ENCODE measurements around the gene SOS1. TPM values are rescaled to one million over a fixed set of nuclear protein-coding genes. Genes with fewer than 3 reads are reported as not detected.

The SOS1 gene
- polyA plus RNA-seq, 1 of the 3 experiments (the other 2 are of a cell fraction), result 12.8 TPM

GRCh38 chr2:39119732-39120520 is 925 bp downstream of the SOS1 start:
- Histone ChIP-seq H3K27me3 (ENCODE audit: insufficient read depth) (no peaks in the 10 kb centered on the region), H3K4me3 (ENCODE audit: low read depth in 2 of 2, low read length in 1 of 2) (peak overlapping the region; percentile 78 to 84), H3K9me2 (no peaks in the 10 kb centered on the region), H3K36me3 (replicated peaks in 1 of 2; ENCODE audit: control insufficient read depth in 1 of 2, insufficient read depth in 2 of 2, low read length in 1 of 2) (peaks cover 0 to 10% of the 10 kb centered on the region in 2 experiments), H3K79me2 (ENCODE audit: insufficient read depth) (peaks cover 52% of the 10 kb centered on the region), H2AFZ (ENCODE audit: low read depth) (peak overlapping the region; percentile 45; the same call in 1 of the 2 replicates), H3K27ac (ENCODE audit: low read depth in 2 of 2, low read length in 1 of 2) (peak overlapping the region; percentile 63 to 97), H4K20me1 (ENCODE audit: insufficient read depth) (peaks cover 42% of the 10 kb centered on the region), H3K4me2 (peak overlapping the region; percentile 91), H3F3A (replicated peaks; ENCODE audit: insufficient read depth) (peaks cover 7% of the 10 kb centered on the region), H3K9me3 (no peaks in the 10 kb centered on the region), H3K9ac (peak overlapping the region; percentile 75), H3K4me1 (ENCODE audit: control insufficient read depth in 1 of 2, insufficient read depth in 2 of 2, low read depth in 1 of 2, low read length in 1 of 2) (peaks cover 10 to 26% of the 10 kb centered on the region in 2 experiments; a peak in 3 of 4 replicates)
- DNase-seq, result peak; percentile 95
- under 1% methylated on average over 19 of the region's 63 CpGs for WGBS (ENCODE audit: low lambda C conversion rate)
- ChIA-PET POLR2A (interaction anchor here (0.8 to 2.8 kb wide), 9 partner anchors 9 to 368 kb away, joined by 3 to 16 read pairs (median 5); partner anchors contain the start of genes CDKL4 and SRSF7), CTCF (interaction anchor here (0.7 to 8.3 kb wide), 16 partner anchors 11 to 174 kb away, joined by 3 to 131 read pairs (median 5); no protein-coding TSS in a partner anchor)
- TF ChIP-seq TAF1 (IDR thresholded peaks at IDR 0.05; ENCODE audit: borderline replicate concordance, low read depth, low read length) (peak; percentile 19; the same call in 1 of the 2 replicates), MXI1 (IDR thresholded peaks at IDR 0.05; ENCODE audit: low read depth, low read length) (peak; percentile 48; the same call in 1 of the 2 replicates), POLR2AphosphoS5 (IDR thresholded peaks at IDR 0.05; ENCODE audit: low read depth, low read length) (no peak; the same call in 1 of the 2 replicates), JUND (IDR thresholded peaks at IDR 0.05) (no peak), RAD21 (IDR thresholded peaks at IDR 0.05; ENCODE audit: low read length) (peak; percentile 51), NRF1 (IDR thresholded peaks at IDR 0.05; ENCODE audit: low read depth, low read length) (no peak), SIN3A (IDR thresholded peaks at IDR 0.05; ENCODE audit: borderline replicate concordance, low read depth, low read length) (peak; percentile 22; the same call in 1 of the 2 replicates), SMC3 (IDR thresholded peaks at IDR 0.05; ENCODE audit: low read depth, low read length) (peak; percentile 31; the same call in 1 of the 2 replicates), NFIC (IDR thresholded peaks at IDR 0.05; ENCODE audit: borderline replicate concordance) (no peak), FOXM1 (IDR thresholded peaks at IDR 0.05; ENCODE audit: low read depth) (no peak)
- TF ChIP-seq, protein P1, sequence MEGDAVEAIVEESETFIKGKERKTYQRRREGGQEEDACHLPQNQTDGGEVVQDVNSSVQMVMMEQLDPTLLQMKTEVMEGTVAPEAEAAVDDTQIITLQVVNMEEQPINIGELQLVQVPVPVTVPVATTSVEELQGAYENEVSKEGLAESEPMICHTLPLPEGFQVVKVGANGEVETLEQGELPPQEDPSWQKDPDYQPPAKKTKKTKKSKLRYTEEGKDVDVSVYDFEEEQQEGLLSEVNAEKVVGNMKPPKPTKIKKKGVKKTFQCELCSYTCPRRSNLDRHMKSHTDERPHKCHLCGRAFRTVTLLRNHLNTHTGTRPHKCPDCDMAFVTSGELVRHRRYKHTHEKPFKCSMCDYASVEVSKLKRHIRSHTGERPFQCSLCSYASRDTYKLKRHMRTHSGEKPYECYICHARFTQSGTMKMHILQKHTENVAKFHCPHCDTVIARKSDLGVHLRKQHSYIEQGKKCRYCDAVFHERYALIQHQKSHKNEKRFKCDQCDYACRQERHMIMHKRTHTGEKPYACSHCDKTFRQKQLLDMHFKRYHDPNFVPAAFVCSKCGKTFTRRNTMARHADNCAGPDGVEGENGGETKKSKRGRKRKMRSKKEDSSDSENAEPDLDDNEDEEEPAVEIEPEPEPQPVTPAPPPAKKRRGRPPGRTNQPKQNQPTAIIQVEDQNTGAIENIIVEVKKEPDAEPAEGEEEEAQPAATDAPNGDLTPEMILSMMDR (IDR thresholded peaks at IDR 0.05), result peak; percentile 38; the same call in 1 of the 2 replicates
- TF ChIP-seq, protein P2, sequence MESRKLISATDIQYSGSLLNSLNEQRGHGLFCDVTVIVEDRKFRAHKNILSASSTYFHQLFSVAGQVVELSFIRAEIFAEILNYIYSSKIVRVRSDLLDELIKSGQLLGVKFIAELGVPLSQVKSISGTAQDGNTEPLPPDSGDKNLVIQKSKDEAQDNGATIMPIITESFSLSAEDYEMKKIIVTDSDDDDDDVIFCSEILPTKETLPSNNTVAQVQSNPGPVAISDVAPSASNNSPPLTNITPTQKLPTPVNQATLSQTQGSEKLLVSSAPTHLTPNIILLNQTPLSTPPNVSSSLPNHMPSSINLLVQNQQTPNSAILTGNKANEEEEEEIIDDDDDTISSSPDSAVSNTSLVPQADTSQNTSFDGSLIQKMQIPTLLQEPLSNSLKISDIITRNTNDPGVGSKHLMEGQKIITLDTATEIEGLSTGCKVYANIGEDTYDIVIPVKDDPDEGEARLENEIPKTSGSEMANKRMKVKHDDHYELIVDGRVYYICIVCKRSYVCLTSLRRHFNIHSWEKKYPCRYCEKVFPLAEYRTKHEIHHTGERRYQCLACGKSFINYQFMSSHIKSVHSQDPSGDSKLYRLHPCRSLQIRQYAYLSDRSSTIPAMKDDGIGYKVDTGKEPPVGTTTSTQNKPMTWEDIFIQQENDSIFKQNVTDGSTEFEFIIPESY (IDR thresholded peaks at IDR 0.05; ENCODE audit: borderline replicate concordance, low read depth), result 0 out of 2 replicates have a peak, but pooled peaks have one; percentile 23
